ENCODE data around the gene KPNA4.
"Not testable (repeated sequence)": the region's sequence is repeated elsewhere in the genome, so short reads cannot be mapped to it uniquely, and the experiment has no call there.

KPNA4 gene

DNA sequence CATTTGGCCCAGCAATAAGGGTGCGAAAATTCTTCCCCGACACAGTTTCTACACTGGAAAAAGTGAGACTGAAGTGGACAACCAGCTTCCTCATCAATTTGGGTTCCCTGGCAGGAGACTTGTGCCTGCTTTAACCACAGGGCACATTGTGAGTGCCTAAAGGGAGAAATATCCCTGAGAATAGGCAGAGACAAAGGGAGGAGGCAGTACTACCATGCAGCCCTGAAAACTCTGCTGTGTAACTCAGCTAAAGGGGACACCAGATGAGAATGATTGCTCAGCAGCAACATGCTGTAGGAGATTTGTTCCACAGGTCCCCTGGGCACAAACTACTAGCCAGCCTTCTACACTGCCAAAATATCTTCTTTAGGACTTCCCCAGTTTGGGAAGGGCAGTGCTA lies 15.6 kb upstream of the KPNA4 start:
- Mint-ChIP-seq H3K27me3 (peaks cover 37% of the 10 kb centered on the region), H3K27ac (no peak overlapping the region), H3K4me3 (no peak overlapping the region), H3K36me3 (ENCODE audit: low read depth) (peaks cover 5% of the 10 kb centered on the region), H3K4me1 (ENCODE audit: low read depth) (no peaks in the 10 kb centered on the region), H3K9me3 (peaks cover 12% of the 10 kb centered on the region)

DNA sequence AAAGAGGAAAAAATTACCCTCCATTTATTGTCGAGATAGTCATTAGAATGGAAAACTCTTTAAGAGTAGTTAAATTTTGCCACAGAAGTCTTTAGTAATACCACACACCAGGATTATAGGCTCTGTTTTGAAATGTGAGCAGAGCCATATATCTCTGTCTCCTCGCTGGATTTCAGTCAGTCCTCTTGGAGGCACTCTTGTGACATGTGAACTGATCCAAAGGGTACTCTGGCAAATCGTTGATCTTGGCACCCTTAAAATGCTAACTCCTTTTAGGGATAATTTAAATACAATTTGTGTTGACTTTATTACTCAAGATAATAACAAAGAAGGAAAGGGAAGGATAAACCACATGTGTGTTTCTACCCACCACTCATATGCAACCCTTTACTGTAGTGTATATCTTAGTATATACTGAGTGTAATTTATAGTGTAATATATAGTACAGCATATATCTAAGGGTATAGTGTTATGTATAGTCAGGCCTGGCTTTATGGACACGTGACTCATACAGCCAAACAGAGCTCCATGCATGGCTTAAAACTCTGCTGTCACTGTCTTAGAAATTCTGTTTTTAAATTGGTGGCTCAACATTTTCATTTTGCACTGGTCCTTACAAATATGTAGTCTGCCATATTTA lies 12.3 kb upstream of the KPNA4 start:
- peaks cover 5% of the 10 kb centered on the region for H3K36me3 Mint-ChIP-seq (ENCODE audit: low read depth)
- H3K9me3 Mint-ChIP-seq, result peaks cover 12% of the 10 kb centered on the region
- H3K27me3 Mint-ChIP-seq, result peaks cover 28% of the 10 kb centered on the region
- no peaks in the 10 kb centered on the region for H3K4me1 Mint-ChIP-seq (ENCODE audit: low read depth)
- no peak overlapping the region for H3K27ac Mint-ChIP-seq
- H3K4me3 Mint-ChIP-seq, result no peak overlapping the region

DNA sequence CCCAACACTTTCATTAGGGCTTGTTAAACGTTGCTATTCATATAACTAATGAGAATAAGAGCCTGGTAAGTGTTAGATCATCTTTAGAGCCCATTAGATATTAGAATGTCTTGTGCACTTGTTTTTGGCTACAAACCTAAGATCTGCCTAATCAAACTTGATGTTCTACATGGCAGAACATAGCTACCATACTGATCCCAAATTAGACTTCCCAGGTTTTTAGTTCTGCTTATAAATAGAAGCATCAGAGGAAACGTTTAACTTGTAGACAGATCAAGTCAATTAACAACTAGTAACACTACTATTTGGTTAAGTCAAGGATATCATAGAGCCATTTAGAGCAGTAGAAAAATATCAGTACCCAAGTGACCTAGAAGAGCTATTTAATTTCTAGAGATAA lies 11.7 kb upstream of the KPNA4 start:
- Mint-ChIP-seq H3K27me3 (peaks cover 28% of the 10 kb centered on the region), H3K4me3 (no peak overlapping the region)

DNA sequence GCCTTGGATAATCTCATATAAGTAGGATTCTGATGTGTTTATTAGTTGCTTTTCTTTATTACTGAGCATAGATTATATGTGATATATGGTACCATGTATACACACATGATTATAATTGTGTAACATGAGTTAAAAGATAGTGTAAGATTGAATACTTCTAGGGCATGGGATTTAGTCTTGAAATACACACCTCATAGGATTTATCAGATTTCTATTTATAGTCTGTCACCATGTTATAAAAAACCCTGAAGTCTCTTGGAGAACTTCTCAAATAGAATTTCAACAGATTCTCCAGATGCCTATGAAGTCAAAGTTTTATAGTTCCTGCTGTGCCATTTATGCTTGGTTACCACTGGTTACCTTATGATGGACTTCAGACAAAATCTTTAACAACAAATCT lies 11.2 kb upstream of the KPNA4 start:
- Mint-ChIP-seq H3K9me3 (peaks cover 8% of the 10 kb centered on the region), H3K4me3 (no peak overlapping the region), H3K27me3 (peaks cover 23% of the 10 kb centered on the region), H3K36me3 (ENCODE audit: low read depth) (peaks cover 2% of the 10 kb centered on the region), H3K27ac (no peak overlapping the region), H3K4me1 (ENCODE audit: low read depth) (no peaks in the 10 kb centered on the region)

More for the DNA sequence above, 11.7 kb upstream of the KPNA4 start:
- peaks cover 12% of the 10 kb centered on the region for H3K9me3 Mint-ChIP-seq
- H3K36me3 Mint-ChIP-seq (ENCODE audit: low read depth), result peaks cover 5% of the 10 kb centered on the region
- H3K4me1 Mint-ChIP-seq (ENCODE audit: low read depth), result no peaks in the 10 kb centered on the region
- H3K27ac Mint-ChIP-seq, result no peak overlapping the region

DNA sequence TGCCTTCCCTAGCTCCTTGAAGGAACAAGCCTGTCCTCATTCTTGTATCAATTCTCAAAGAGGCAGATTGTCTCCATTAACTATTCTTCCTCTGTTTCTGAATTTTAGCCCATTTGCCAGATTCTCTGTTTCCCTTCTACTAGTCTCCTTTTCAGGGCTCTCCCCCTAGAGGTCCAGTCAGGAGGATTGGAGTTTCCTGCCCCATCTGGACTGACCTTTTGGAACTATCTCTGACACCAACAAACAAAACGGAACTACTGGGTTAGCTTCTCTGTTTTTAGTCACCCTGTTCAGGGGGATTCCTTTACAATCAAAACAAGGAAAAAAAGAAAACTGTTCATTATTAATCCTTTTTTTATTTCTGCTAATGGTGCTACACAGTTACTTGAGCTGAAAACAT lies 10.2 kb upstream of the KPNA4 start:
- H3K4me3 Mint-ChIP-seq, result no peak overlapping the region
- no peak overlapping the region for H3K27ac Mint-ChIP-seq
- H3K9me3 Mint-ChIP-seq, result peaks cover 3% of the 10 kb centered on the region
- H3K27me3 Mint-ChIP-seq, result peaks cover 16% of the 10 kb centered on the region
- no peaks in the 10 kb centered on the region for H3K36me3 Mint-ChIP-seq (ENCODE audit: low read depth)
- no peaks in the 10 kb centered on the region for H3K4me1 Mint-ChIP-seq (ENCODE audit: low read depth)

DNA sequence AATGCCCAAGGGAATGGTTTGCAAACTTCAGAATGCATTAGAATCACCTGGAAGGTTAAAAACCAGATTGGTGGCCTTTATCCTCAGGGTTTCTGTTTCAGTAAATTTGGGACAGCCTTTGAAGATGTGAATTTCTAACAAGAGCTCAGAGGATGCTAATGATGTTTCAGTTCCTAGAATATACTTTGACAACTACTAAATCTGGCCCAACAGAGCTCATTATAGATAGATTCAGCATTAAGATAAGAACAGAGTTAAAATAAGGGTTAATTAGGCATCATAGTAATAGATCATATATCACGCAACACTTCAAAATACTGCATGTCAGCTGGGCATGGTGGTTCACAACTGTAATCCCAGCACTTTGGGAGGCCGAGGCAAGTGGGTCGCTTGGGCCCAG lies 9.3 kb upstream of the KPNA4 start:
- H3K36me3 Mint-ChIP-seq (ENCODE audit: low read depth), result peaks cover 4% of the 10 kb centered on the region
- no peak overlapping the region for H3K27ac Mint-ChIP-seq
- H3K27me3 Mint-ChIP-seq, result peaks cover 14% of the 10 kb centered on the region
- no peaks in the 10 kb centered on the region for H3K4me1 Mint-ChIP-seq (ENCODE audit: low read depth)
- H3K9me3 Mint-ChIP-seq, result peaks cover 3% of the 10 kb centered on the region
- no peak overlapping the region for H3K4me3 Mint-ChIP-seq

DNA sequence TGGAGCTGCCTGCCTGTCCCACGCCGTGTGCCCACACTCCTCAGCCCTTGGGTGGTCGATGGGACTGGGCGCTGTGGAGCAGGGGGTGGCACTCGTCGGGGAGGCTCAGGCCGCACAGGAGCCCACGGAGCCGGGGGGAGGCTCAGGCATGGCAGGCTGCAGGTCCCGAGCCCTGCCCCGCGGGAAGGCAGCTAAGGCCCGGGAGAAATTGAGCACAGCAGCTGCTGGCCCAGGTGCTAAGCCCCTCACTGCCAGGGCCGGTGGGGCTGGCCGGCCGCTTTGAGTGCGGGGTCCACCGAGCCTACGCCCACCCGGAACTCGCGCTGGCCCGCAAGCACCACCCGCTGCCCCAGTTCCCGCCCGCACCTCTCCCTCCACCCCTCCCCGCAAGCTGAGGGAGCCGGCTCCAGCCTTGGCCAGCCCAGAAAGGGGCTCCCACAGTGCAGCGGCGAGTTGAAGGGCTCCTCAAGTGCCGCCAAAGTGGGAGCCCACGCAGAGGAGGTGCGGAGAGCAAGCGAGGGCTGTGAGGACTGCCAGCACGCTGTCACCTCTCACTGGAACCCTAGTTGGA lies 8.7 kb upstream of the KPNA4 start:
- H3K4me3 Mint-ChIP-seq; H3K4me1 Mint-ChIP-seq (ENCODE audit: low read depth); H3K27ac Mint-ChIP-seq; H3K9me3 Mint-ChIP-seq; H3K36me3 Mint-ChIP-seq (ENCODE audit: low read depth): not testable (repeated sequence)
- H3K27me3 Mint-ChIP-seq, result peaks cover 14% of the 10 kb centered on the region

DNA sequence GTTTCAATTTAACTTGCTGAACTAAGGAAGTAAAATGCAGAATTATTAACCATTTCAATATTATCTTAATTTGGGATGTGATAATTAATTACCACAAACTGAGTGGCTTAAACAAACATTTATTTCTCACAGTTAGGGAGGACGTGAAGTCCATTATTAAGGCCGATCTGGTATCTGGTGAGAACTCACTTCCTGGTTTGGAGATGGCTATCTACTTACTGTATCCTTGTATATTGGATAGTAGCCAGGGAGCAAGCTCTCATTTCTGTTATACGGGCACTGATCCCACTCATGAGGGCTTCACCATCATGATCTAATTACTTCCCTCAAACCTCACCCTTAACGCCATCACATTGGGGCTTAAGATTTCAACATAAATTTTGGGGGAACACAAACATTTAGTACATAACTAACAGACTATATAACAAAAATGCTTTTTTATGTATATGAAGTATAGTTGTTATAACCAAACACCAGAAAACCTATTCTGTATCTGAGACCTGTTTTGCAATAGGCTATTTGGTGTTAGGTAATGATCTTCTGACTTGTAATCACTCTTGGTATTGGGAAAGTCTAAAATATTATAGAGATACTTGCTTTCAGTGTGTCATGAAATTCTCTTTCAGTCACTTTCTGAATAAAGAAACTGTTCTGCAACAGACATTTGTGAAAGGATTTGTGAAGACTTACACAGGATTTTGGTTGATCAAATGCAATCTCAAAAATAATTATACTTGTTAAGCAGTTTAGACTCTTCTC lies 4.7 kb upstream of the KPNA4 start:
- no peak overlapping the region for H3K4me3 Mint-ChIP-seq
- H3K27ac Mint-ChIP-seq, result no peak overlapping the region
- H3K27me3 Mint-ChIP-seq, result no peaks in the 10 kb centered on the region
- peaks cover 22% of the 10 kb centered on the region for H3K4me1 Mint-ChIP-seq (ENCODE audit: low read depth)
- peaks cover 11% of the 10 kb centered on the region for H3K9me3 Mint-ChIP-seq
- H3K36me3 Mint-ChIP-seq (ENCODE audit: low read depth), result peaks cover 35% of the 10 kb centered on the region

DNA sequence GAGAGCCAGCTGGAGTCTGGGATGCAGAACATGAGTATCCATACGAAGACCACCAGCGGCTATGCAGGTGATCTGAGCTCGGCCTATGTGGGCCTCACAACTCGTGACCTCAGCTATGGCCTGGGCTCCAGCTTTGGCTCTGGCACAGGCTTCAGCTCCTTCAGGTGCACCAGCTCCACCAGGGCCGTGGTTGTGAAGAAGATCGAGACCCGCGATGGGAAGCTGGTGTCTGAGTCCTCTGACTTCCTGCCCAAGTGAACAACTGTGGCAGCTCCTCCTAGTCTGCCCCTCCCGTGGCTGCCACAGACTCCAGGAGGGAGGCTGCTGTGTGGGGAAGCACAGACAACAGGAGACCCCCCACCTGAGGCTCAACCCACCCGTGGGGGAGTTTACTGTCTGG lies 3.6 kb upstream of the KPNA4 start:
- peaks cover 25% of the 10 kb centered on the region for H3K4me1 Mint-ChIP-seq (ENCODE audit: low read depth)
- H3K27ac Mint-ChIP-seq, result no peak overlapping the region
- no peaks in the 10 kb centered on the region for H3K27me3 Mint-ChIP-seq
- H3K4me3 Mint-ChIP-seq, result no peak overlapping the region
- peaks cover 37% of the 10 kb centered on the region for H3K36me3 Mint-ChIP-seq (ENCODE audit: low read depth)
- peaks cover 11% of the 10 kb centered on the region for H3K9me3 Mint-ChIP-seq

DNA sequence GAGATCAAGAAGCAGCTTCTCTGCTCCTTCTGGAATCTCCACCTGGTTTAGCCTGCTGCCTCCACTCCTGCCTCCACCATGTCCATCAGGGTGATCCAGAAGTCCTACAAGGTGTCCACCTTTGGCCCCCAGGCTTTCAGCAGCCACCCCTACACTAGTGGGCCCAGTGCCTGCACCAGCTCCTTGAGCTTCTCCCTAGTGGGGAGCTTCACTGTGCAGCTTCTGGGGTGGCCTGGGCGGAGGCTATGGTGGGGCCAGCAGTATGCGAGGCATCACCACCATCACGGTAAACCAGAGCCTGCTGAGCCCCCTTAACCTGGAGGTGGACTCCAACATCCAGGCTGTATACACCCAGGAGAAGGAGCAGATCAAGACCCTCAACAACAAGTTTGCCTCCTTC lies 2.4 kb upstream of the KPNA4 start:
- Mint-ChIP-seq H3K4me3 (no peak overlapping the region), H3K27me3 (no peaks in the 10 kb centered on the region), H3K9me3 (peaks cover 11% of the 10 kb centered on the region), H3K27ac (no peak overlapping the region), H3K4me1 (ENCODE audit: low read depth) (peaks cover 38% of the 10 kb centered on the region), H3K36me3 (ENCODE audit: low read depth) (peaks cover 46% of the 10 kb centered on the region)

DNA sequence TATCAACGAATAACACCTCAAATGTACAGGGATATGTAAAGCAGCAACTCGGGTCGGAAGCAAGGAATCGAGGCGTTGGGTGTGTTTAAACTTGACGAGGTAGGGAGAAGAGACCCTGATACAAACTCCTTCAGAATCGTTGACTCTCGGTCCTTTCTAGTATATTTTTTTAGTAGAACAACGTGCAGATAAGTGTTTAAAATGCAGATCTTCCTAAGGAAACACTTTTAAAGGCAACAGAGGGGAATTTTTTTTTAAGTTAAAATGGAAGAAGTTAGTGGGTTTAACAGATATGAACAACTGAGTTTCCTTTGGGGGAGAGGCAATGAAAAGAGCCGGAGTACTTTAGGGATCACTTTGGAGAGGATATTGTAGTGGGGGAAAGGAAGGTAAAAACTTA lies 1.1 kb upstream of the KPNA4 start:
- Mint-ChIP-seq H3K4me1 (ENCODE audit: low read depth) (peaks cover 50% of the 10 kb centered on the region), H3K36me3 (ENCODE audit: low read depth) (peaks cover 52% of the 10 kb centered on the region), H3K27me3 (no peaks in the 10 kb centered on the region), H3K4me3 (peak overlapping the region; percentile 97), H3K9me3 (peaks cover 11% of the 10 kb centered on the region), H3K27ac (peak overlapping the region; percentile 38)

DNA sequence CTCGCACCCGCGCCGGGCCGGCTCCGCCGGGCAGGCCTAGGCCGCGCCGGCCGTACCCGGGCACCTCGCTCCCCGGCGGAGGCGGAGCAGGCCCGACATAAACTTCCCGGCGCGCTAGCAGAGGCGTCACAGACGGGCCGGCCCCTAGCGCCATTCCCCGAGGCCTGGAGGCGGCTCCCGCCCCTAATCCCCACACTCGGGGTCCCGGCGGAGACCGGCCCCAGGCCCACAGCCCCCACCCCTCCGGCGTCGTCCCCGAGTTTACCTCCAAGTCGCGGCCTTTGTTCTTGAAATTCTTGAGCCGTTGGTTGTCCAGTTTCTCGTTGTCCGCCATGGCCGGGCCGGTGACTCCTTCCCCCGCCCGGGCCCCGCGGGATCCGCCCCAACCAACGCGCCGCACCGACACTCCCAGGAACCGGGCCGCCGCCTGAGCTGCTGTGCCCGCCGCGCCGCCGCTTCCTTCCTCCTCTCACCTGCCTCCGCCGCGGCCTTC lies 376 bp downstream of the KPNA4 start:
- Mint-ChIP-seq H3K4me1 (ENCODE audit: low read depth) (peaks cover 65% of the 10 kb centered on the region), H3K27me3 (no peaks in the 10 kb centered on the region), H3K36me3 (ENCODE audit: low read depth) (peaks cover 52% of the 10 kb centered on the region), H3K27ac (peak overlapping the region; percentile 97), H3K9me3 (peaks cover 9% of the 10 kb centered on the region), H3K4me3 (peak overlapping the region; percentile 97)

DNA sequence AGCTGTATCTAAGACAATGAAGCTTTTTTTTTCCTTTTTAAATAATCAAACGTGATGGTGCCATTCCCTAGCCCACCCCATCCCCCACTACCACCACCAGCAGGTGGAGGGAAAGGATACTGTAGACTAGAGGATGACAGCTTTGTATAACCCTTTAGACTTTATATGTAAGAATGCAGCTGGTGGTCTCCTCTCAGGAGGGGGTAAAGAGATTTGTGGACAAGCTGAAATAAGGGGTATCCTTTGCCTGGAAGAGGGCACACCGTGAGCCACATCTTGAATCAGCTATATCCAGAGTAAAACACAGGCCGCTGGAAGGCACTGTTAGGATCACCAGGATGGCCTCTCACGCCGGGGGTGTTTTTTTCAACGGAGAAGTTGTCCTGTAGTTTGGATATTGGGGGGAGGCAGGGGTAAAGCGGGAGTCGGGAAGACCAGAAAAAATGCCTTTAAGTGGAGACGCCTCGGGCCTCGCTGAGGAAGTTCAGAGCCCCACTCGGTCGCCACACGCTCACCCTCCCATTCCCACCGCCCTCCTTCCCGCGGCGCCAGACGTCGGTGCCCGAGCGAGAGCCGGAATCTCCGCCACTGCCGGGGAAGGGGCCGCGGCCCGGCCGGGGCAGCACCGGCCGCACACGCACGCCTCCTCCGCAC lies 986 bp downstream of the KPNA4 start:
- peaks cover 71% of the 10 kb centered on the region for H3K4me1 Mint-ChIP-seq (ENCODE audit: low read depth)
- H3K9me3 Mint-ChIP-seq, result peaks cover 7% of the 10 kb centered on the region
- no peaks in the 10 kb centered on the region for H3K27me3 Mint-ChIP-seq
- peaks cover 51% of the 10 kb centered on the region for H3K36me3 Mint-ChIP-seq (ENCODE audit: low read depth)
- peak overlapping the region; percentile 95 for H3K4me3 Mint-ChIP-seq
- H3K27ac Mint-ChIP-seq, result peak overlapping the region; percentile 89

DNA sequence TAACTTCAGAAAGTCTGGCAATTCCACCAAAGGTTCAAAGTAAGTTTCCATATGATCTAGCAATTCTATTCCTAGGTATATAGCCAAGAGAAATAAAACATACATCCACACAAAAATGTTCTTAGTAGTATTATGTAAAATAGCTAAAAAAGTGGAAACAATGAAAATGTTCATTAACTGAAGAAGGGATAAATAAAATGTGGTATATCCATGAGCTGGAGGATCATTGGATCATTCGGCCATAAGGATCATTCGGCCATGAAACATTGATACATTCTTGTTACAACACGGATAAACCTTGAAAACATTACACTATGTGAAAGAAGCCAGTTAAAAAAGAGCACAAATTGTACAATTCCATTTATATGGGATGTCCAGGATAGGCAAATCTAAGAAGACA lies 2.4 kb downstream of the KPNA4 start:
- Mint-ChIP-seq H3K4me3 (peak overlapping the region; percentile 95), H3K36me3 (ENCODE audit: low read depth) (peaks cover 51% of the 10 kb centered on the region), H3K27me3 (no peaks in the 10 kb centered on the region), H3K27ac (no peak overlapping the region), H3K4me1 (ENCODE audit: low read depth) (peaks cover 81% of the 10 kb centered on the region), H3K9me3 (no peaks in the 10 kb centered on the region)

DNA sequence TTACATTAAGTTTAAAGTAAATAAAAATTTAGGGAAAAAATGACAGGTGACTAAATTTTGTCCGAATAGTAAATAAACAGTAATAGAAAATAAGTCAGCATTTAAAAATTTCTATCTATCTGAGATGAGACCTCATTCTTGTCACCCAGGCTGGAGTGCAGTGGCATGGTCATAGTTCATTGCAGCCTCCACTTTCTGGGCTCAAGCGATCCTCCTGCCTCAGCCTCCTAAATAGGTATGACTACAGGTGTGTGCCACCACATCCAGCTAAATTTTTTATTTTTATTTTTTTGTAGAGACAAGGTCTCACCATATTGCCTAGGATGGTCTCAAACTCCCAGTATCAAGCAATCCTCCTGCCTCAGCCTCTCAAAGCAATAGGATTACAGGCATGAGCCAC lies 7.8 kb downstream of the KPNA4 start:
- H3K9me3 Mint-ChIP-seq, result peaks cover 1% of the 10 kb centered on the region
- H3K27me3 Mint-ChIP-seq, result no peaks in the 10 kb centered on the region
- peaks cover 77% of the 10 kb centered on the region for H3K4me1 Mint-ChIP-seq (ENCODE audit: low read depth)
- no peak overlapping the region for H3K4me3 Mint-ChIP-seq
- H3K36me3 Mint-ChIP-seq (ENCODE audit: low read depth), result peaks cover 43% of the 10 kb centered on the region
- no peak overlapping the region for H3K27ac Mint-ChIP-seq
